Peyer's patch (tissue), 4 donors: Measurements from ENCODE around the gene TSPAN32.

Source experiments
- POLR2A ChIP-seq, 2 donors: fragments of 450-650 bp; IDR thresholded peaks; one replicate each; pipeline ENCODE4 v1.5.1; 2017; ENCODE audit warnings: antibody characterized with exemption in 2 of 2, mild to moderate bottlenecking in 2 of 2, moderate library complexity in 2 of 2
- TF ChIP-seq, protein P1 (sequence below), 6 experiments: fragments of 450-650 bp in 4 of 6; fragments of 200-600 bp in 2 of 6; sonication (generic) in 1 of 6; IDR thresholded peaks; one replicate each; pipeline ENCODE4 v1.5.1; 2017 to 2019; ENCODE audit warnings: antibody characterized with exemption in 6 of 6, mild to moderate bottlenecking in 3 of 6, moderate library complexity in 1 of 6

GRCh38 chr11:2297623-2298030 is 4.2 kb upstream of the TSPAN32 start:
- no peak for TF ChIP-seq POLR2A (IDR thresholded peaks at IDR 0.05)
- TF ChIP-seq, protein P1, sequence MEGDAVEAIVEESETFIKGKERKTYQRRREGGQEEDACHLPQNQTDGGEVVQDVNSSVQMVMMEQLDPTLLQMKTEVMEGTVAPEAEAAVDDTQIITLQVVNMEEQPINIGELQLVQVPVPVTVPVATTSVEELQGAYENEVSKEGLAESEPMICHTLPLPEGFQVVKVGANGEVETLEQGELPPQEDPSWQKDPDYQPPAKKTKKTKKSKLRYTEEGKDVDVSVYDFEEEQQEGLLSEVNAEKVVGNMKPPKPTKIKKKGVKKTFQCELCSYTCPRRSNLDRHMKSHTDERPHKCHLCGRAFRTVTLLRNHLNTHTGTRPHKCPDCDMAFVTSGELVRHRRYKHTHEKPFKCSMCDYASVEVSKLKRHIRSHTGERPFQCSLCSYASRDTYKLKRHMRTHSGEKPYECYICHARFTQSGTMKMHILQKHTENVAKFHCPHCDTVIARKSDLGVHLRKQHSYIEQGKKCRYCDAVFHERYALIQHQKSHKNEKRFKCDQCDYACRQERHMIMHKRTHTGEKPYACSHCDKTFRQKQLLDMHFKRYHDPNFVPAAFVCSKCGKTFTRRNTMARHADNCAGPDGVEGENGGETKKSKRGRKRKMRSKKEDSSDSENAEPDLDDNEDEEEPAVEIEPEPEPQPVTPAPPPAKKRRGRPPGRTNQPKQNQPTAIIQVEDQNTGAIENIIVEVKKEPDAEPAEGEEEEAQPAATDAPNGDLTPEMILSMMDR (IDR thresholded peaks at IDR 0.05), result no peak
